Memory B cell (primary cell): ENCODE results near the gene DOCK10.

Experiments
- ATAC-seq: fragments of 150-1000 bp; cut with Tn5 transposase; 2 replicates; pipeline ENCODE4 v1.10.0; 2021; ENCODE audit warnings: low read depth, mild to moderate bottlenecking, moderate library complexity
- DNase-seq, 2 donors: peaks; one replicate each; pipeline ENCODE4 v3.0.0; 2022; ENCODE audit warnings: low spot score in 2 of 2
- H3K27ac Mint-ChIP-seq: one replicate; pipeline ENCODE4 v1.8.0; 2022; ENCODE audit warnings: mild to moderate bottlenecking, moderate library complexity, mixed read lengths
- H3K27me3 Mint-ChIP-seq: one replicate; pipeline ENCODE4 v1.8.0; 2022; ENCODE audit warnings: mixed read lengths
- H3K36me3 Mint-ChIP-seq: one replicate; pipeline ENCODE4 v1.8.0; 2022; ENCODE audit warnings: mild to moderate bottlenecking, mixed read lengths
- H3K4me1 Mint-ChIP-seq: one replicate; pipeline ENCODE4 v1.8.0; 2022; ENCODE audit warnings: mixed read lengths
- H3K4me3 Mint-ChIP-seq: one replicate; pipeline ENCODE4 v1.8.0; 2022; ENCODE audit warnings: mild to moderate bottlenecking, moderate library complexity, mixed read lengths
- H3K9me3 Mint-ChIP-seq: one replicate; pipeline ENCODE4 v1.8.0; 2022; ENCODE audit warnings: mixed read lengths

DOCK10 gene

GRCh38 chr2:224751996-224752698 is 290.1 kb downstream of the DOCK10 start:
- Mint-ChIP-seq H3K9me3 (peaks cover 5% of the 10 kb centered on the region), H3K36me3 (peaks cover 3% of the 10 kb centered on the region), H3K27me3 (no peaks in the 10 kb centered on the region), H3K4me1 (peaks cover 12% of the 10 kb centered on the region), H3K4me3 (no peak overlapping the region), H3K27ac (peak overlapping the region; percentile 10)
- peak; percentile 53 for ATAC-seq
- no peak for DNase-seq

- DNase-seq = no peak
- Mint-ChIP-seq H3K4me1 (peaks cover 11% of the 10 kb centered on the region), H3K27ac (no peak overlapping the region), H3K9me3 (no peaks in the 10 kb centered on the region), H3K27me3 (no peaks in the 10 kb centered on the region), H3K4me3 (no peak overlapping the region), H3K36me3 (no peaks in the 10 kb centered on the region)
- ATAC-seq = no peak
Observed at GRCh38 chr2:224749136-224749535, 293.1 kb downstream of the DOCK10 start.

GRCh38 chr2:224747765-224748164 is 294.5 kb downstream of the DOCK10 start:
- H3K27ac Mint-ChIP-seq = no peak overlapping the region
- peaks cover 7% of the 10 kb centered on the region for H3K4me1 Mint-ChIP-seq
- no peak for DNase-seq
- H3K4me3 Mint-ChIP-seq = no peak overlapping the region
- H3K27me3 Mint-ChIP-seq = no peaks in the 10 kb centered on the region
- no peaks in the 10 kb centered on the region for H3K9me3 Mint-ChIP-seq
- no peaks in the 10 kb centered on the region for H3K36me3 Mint-ChIP-seq
- ATAC-seq = no peak

- no peak overlapping the region for H3K4me3 Mint-ChIP-seq
- DNase-seq (no peak), ATAC-seq (no peak)
- H3K9me3 Mint-ChIP-seq = peaks cover 17% of the 10 kb centered on the region
- no peaks in the 10 kb centered on the region for H3K27me3 Mint-ChIP-seq
- H3K4me1 Mint-ChIP-seq = peaks cover 4% of the 10 kb centered on the region
- no peak overlapping the region for H3K27ac Mint-ChIP-seq
- H3K36me3 Mint-ChIP-seq = peaks cover 19% of the 10 kb centered on the region
Observed at GRCh38 chr2:224736227-224736626, 306.0 kb downstream of the DOCK10 start.

GRCh38 chr2:224734949-224735348 is 307.3 kb downstream of the DOCK10 start:
- Mint-ChIP-seq H3K9me3 (peaks cover 17% of the 10 kb centered on the region), H3K4me3 (no peak overlapping the region), H3K36me3 (peaks cover 19% of the 10 kb centered on the region), H3K27ac (peak overlapping the region; percentile 33), H3K4me1 (peaks cover 4% of the 10 kb centered on the region), H3K27me3 (no peaks in the 10 kb centered on the region)
- DNase-seq (no peak), ATAC-seq (peak; percentile 65)

GRCh38 chr2:224731665-224732064 is 310.6 kb downstream of the DOCK10 start:
- H3K27me3 Mint-ChIP-seq = no peaks in the 10 kb centered on the region
- ATAC-seq (no peak), DNase-seq (no peak)
- H3K9me3 Mint-ChIP-seq = peaks cover 11% of the 10 kb centered on the region
- H3K4me1 Mint-ChIP-seq = peaks cover 4% of the 10 kb centered on the region
- H3K27ac Mint-ChIP-seq = no peak overlapping the region
- peaks cover 16% of the 10 kb centered on the region for H3K36me3 Mint-ChIP-seq
- no peak overlapping the region for H3K4me3 Mint-ChIP-seq

GRCh38 chr2:224729435-224729834 is 312.8 kb downstream of the DOCK10 start:
- no peak for ATAC-seq
- peaks cover 9% of the 10 kb centered on the region for H3K36me3 Mint-ChIP-seq
- no peak overlapping the region for H3K27ac Mint-ChIP-seq
- DNase-seq = no peak
- peaks cover 4% of the 10 kb centered on the region for H3K9me3 Mint-ChIP-seq
- H3K4me3 Mint-ChIP-seq = no peak overlapping the region
- H3K4me1 Mint-ChIP-seq = no peaks in the 10 kb centered on the region
- no peaks in the 10 kb centered on the region for H3K27me3 Mint-ChIP-seq

GRCh38 chr2:224724331-224724730 is 317.9 kb downstream of the DOCK10 start:
- H3K4me3 Mint-ChIP-seq = no peak overlapping the region
- DNase-seq (no peak), ATAC-seq (no peak)
- H3K4me1 Mint-ChIP-seq = no peaks in the 10 kb centered on the region
- H3K36me3 Mint-ChIP-seq = peaks cover 6% of the 10 kb centered on the region
- no peaks in the 10 kb centered on the region for H3K27me3 Mint-ChIP-seq
- peaks cover 4% of the 10 kb centered on the region for H3K9me3 Mint-ChIP-seq
- H3K27ac Mint-ChIP-seq = no peak overlapping the region

GRCh38 chr2:224723586-224724217 is 318.6 kb downstream of the DOCK10 start:
- peaks cover 4% of the 10 kb centered on the region for H3K9me3 Mint-ChIP-seq
- H3K27me3 Mint-ChIP-seq = no peaks in the 10 kb centered on the region
- H3K36me3 Mint-ChIP-seq = peaks cover 4% of the 10 kb centered on the region
- no peak for DNase-seq
- ATAC-seq = no peak
- no peaks in the 10 kb centered on the region for H3K4me1 Mint-ChIP-seq
- H3K27ac Mint-ChIP-seq = no peak overlapping the region
- no peak overlapping the region for H3K4me3 Mint-ChIP-seq

GRCh38 chr2:224722770-224723169 is 319.5 kb downstream of the DOCK10 start:
- no peaks in the 10 kb centered on the region for H3K4me1 Mint-ChIP-seq
- ATAC-seq = no peak
- no peaks in the 10 kb centered on the region for H3K27me3 Mint-ChIP-seq
- no peak overlapping the region for H3K4me3 Mint-ChIP-seq
- H3K9me3 Mint-ChIP-seq = peaks cover 2% of the 10 kb centered on the region
- no peak overlapping the region for H3K27ac Mint-ChIP-seq
- no peak for DNase-seq
- H3K36me3 Mint-ChIP-seq = no peaks in the 10 kb centered on the region

GRCh38 chr2:224722250-224722649 is 320.0 kb downstream of the DOCK10 start:
- Mint-ChIP-seq H3K27me3 (no peaks in the 10 kb centered on the region), H3K9me3 (no peaks in the 10 kb centered on the region), H3K4me1 (no peaks in the 10 kb centered on the region), H3K4me3 (no peak overlapping the region), H3K27ac (no peak overlapping the region), H3K36me3 (no peaks in the 10 kb centered on the region)
- ATAC-seq = no peak
- DNase-seq = no peak

GRCh38 chr2:224716921-224717320 is 325.3 kb downstream of the DOCK10 start:
- no peaks in the 10 kb centered on the region for H3K36me3 Mint-ChIP-seq
- no peaks in the 10 kb centered on the region for H3K27me3 Mint-ChIP-seq
- ATAC-seq (no peak), DNase-seq (no peak)
- H3K4me3 Mint-ChIP-seq = no peak overlapping the region
- peaks cover 5% of the 10 kb centered on the region for H3K9me3 Mint-ChIP-seq
- H3K4me1 Mint-ChIP-seq = no peaks in the 10 kb centered on the region
- H3K27ac Mint-ChIP-seq = no peak overlapping the region

GRCh38 chr2:224716201-224716600 is 326.1 kb downstream of the DOCK10 start, which contains the start of gene CCDC195:
Gene CCDC195, minus strand, starts transcription at chr2:224716365. Its CDS starts 0 bp downstream, at chr2:224716365.
- no peak for DNase-seq
- no peaks in the 10 kb centered on the region for H3K4me1 Mint-ChIP-seq
- no peak within 1 kb of the TSS for H3K27ac Mint-ChIP-seq
- peaks cover 5% of the 10 kb centered on the region for H3K9me3 Mint-ChIP-seq
- H3K4me3 Mint-ChIP-seq = no peak within 1 kb of the TSS
- no peaks in the 10 kb centered on the region for H3K27me3 Mint-ChIP-seq
- no peaks in the 10 kb centered on the region for H3K36me3 Mint-ChIP-seq
- ATAC-seq = no peak
